HL-60 (cell line): Measurements from ENCODE around the gene IQSEC1.

Experiments used
- DNase-seq, 2 experiments: peaks; one replicate each; pipeline ENCODE4 v3.0.0-alpha.2; 2010 to 2020; ENCODE audit warnings: low read depth in 1 of 2, low spot score in 1 of 2
- H3K27ac ChIP-seq: fragments of 250-450 bp; sonication (Bioruptor Pico); replicated peaks from 2 replicates; pipeline ENCODE4 v1.5.1; 2020; ENCODE audit warnings: mild to moderate bottlenecking, moderate library complexity
- H3K27me3 ChIP-seq: fragments of 250-450 bp; sonication (Bioruptor Pico); 2 replicates; pipeline ENCODE4 v1.5.1; 2021; ENCODE audit warnings: mild to moderate bottlenecking, moderate library complexity; ENCODE audit not compliant: insufficient read depth, poor library complexity, severe bottlenecking
- H3K4me3 ChIP-seq: replicated peaks from 2 replicates; pipeline ENCODE4 v1.5.1; 2011; ENCODE audit warnings: mild to moderate bottlenecking, control low read depth, low read length; ENCODE audit not compliant: insufficient read depth
- GABPA ChIP-seq: IDR thresholded peaks from 2 replicates; pipeline ENCODE4 v1.6.1; 2012; ENCODE audit warnings: low read depth
- POLR2AphosphoS5 ChIP-seq: IDR thresholded peaks from 2 replicates; pipeline ENCODE4 v1.6.1; 2012; ENCODE audit warnings: low read depth
- SPI1 ChIP-seq: IDR thresholded peaks from 2 replicates; pipeline ENCODE4 v1.6.1; 2012; ENCODE audit warnings: low read depth, mild to moderate bottlenecking, borderline replicate concordance
- TF ChIP-seq, protein P1 (sequence below): IDR thresholded peaks from one replicate; pipeline ENCODE4 v1.5.1; 2011; ENCODE audit warnings: low read length, control low read depth, inconsistent platforms; ENCODE audit not compliant: insufficient read depth
- TF ChIP-seq, protein P2 (sequence below): IDR thresholded peaks from 2 replicates; pipeline ENCODE4 v1.6.1; 2012; ENCODE audit warnings: low read depth; ENCODE audit not compliant: insufficient replicate concordance

Gene IQSEC1

DNA sequence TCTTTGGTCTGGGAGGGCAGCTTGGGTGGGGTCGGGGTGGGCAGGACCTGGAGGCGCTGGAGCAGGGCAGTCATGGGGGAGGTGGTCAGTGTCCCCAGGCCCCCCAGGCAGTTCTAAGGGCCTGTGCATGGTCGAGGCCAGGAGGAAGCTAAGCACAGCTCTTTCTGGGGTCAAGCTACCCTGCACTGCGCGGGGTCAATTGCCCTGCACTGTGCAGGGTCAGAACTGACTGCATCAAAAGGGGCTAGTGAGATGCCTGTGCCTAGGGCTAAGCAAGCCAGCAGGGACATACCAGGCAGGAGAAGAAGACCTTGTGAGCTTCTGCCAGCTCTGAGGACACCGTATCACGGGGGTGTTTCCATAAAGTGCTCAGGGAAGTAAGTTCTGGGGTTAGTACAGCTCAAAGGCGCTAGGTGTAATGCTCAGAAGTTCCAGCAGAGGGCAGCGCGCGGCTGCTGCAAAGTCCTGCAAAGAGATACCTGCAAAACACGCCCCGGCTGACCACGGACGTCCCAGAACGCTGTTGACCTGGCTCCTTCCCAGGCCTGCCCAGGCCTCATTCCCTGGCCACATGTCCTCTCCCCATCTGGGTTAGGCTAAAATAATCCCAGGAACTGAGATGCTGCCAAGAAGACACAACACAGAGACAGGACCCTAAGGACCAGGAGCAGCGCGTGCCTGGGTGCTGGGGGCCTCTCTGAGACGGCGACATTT is 18.8 kb upstream of the IQSEC1 start:
- TF ChIP-seq, protein P1, sequence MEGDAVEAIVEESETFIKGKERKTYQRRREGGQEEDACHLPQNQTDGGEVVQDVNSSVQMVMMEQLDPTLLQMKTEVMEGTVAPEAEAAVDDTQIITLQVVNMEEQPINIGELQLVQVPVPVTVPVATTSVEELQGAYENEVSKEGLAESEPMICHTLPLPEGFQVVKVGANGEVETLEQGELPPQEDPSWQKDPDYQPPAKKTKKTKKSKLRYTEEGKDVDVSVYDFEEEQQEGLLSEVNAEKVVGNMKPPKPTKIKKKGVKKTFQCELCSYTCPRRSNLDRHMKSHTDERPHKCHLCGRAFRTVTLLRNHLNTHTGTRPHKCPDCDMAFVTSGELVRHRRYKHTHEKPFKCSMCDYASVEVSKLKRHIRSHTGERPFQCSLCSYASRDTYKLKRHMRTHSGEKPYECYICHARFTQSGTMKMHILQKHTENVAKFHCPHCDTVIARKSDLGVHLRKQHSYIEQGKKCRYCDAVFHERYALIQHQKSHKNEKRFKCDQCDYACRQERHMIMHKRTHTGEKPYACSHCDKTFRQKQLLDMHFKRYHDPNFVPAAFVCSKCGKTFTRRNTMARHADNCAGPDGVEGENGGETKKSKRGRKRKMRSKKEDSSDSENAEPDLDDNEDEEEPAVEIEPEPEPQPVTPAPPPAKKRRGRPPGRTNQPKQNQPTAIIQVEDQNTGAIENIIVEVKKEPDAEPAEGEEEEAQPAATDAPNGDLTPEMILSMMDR: peak; percentile 93
- no peak for TF ChIP-seq SPI1
- DNase-seq: peak; percentile 34 to 71
- H3K27me3 ChIP-seq: peaks cover 17% of the 10 kb centered on the region
- no peak overlapping the region for H3K4me3 ChIP-seq
- H3K27ac ChIP-seq: no peak overlapping the region

DNA sequence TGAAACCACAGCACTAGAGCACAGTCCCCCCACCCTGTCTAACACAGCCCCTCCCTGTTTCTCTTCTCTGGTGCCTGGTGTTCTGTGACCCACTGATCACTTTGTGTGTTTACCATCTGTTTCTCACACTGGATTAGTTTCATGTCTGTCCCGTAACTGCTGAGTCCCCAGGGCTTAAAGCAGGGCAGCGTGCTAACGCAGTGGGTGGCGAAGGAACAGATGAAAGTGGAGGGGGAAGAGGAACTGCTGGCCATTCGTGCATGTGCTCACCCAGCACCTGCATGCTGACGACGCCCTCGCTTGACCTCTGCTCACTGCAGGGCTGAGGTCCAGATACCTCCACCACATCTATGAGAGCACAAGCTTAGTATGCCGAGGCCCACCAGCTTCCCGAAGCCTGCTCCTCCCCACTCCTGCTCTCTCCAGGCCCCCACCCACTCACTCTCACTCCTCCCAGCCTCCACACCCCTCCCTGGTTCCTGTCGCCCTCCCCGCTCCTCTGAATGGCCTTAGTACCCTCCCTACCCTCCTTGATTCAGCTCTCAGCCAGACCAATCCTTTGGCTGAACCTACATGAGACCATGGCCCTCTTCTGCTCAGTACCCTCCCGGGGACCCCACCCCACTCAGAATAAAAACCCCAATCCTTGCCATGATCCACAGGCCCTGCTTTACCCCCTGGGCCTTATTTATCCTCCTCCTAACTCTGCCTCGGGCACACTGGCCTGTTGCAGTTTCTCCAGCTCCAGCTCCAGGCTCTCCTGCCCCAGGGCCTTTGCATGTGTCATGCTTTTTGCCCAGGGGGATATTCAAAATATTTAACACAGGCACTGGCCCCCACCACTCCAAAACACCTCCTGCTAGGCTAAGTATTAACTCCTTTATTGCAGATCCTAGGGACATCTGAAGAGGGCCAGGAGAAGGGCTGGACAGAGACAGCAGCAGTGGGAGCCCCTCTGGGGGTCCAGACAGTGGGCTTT is 15.1 kb upstream of the IQSEC1 start:
- Histone ChIP-seq H3K4me3 (no peak overlapping the region), H3K27ac (no peak overlapping the region), H3K27me3 (no peaks in the 10 kb centered on the region)
- TF ChIP-seq POLR2AphosphoS5 (no peak), SPI1 (no peak), GABPA (no peak)
- TF ChIP-seq, protein P2, sequence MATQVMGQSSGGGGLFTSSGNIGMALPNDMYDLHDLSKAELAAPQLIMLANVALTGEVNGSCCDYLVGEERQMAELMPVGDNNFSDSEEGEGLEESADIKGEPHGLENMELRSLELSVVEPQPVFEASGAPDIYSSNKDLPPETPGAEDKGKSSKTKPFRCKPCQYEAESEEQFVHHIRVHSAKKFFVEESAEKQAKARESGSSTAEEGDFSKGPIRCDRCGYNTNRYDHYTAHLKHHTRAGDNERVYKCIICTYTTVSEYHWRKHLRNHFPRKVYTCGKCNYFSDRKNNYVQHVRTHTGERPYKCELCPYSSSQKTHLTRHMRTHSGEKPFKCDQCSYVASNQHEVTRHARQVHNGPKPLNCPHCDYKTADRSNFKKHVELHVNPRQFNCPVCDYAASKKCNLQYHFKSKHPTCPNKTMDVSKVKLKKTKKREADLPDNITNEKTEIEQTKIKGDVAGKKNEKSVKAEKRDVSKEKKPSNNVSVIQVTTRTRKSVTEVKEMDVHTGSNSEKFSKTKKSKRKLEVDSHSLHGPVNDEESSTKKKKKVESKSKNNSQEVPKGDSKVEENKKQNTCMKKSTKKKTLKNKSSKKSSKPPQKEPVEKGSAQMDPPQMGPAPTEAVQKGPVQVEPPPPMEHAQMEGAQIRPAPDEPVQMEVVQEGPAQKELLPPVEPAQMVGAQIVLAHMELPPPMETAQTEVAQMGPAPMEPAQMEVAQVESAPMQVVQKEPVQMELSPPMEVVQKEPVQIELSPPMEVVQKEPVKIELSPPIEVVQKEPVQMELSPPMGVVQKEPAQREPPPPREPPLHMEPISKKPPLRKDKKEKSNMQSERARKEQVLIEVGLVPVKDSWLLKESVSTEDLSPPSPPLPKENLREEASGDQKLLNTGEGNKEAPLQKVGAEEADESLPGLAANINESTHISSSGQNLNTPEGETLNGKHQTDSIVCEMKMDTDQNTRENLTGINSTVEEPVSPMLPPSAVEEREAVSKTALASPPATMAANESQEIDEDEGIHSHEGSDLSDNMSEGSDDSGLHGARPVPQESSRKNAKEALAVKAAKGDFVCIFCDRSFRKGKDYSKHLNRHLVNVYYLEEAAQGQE: no peak
- TF ChIP-seq, protein P1: no peak
- DNase-seq: no peak

DNA sequence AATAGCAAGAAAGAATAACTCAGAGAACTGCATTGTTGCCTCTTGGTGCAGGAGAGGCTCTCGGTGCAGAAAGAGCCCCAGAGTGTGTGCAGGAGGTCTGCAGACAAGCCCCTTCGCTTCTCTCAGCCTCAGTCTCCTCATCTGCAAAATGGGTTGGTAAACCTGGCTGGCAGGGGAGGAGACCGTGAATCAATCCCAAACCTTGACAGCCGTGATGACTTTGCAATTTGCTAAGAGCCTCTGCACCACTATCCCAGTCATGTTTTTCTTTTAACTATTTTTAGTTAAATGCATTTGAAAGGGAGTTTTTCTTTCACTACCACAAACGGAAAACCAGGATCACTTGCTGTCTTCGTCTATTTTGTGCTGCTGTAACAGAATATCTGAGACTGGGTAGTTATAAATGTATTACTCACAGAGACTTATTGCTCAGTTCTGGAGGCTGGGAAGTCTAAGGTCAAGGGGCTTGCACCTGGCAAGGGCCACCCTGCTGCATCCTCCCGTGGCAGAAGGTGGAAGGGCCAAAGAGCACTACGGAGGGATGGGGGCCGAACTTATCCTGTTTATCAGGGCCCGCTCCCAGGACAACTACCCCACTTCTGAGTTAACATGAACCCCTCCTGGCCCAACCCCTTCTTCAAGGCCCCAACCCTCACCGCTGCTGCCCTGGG is 14.2 kb upstream of the IQSEC1 start:
- TF ChIP-seq POLR2AphosphoS5 (no peak), SPI1 (no peak), GABPA (no peak)
- TF ChIP-seq, protein P2: no peak
- TF ChIP-seq, protein P1: no peak
- Histone ChIP-seq H3K27ac (no peak overlapping the region), H3K27me3 (no peaks in the 10 kb centered on the region), H3K4me3 (no peak overlapping the region)
- DNase-seq: no peak
